Trophoblast cell (in vitro differentiated cells and primary cell): Measurements from ENCODE around the gene PUM2.
"Not testable (repeated sequence)": the region's sequence is repeated elsewhere in the genome, so short reads cannot be mapped to it uniquely, and the experiment has no call there.

Experiments
- DNase-seq, 2 donors: peaks; one replicate each; pipeline ENCODE4 v3.0.0-alpha.2; 2016
- H2AFZ ChIP-seq: 2 replicates; pipeline ENCODE4 v1.6.1; 2013; ENCODE audit warnings: low read length, moderate library complexity, mild to moderate bottlenecking; ENCODE audit not compliant: insufficient read depth, poor library complexity
- H2AK5ac ChIP-seq: 2 replicates; pipeline ENCODE4 v1.6.1; 2013; ENCODE audit warnings: mild to moderate bottlenecking, low read length
- H2BK120ac ChIP-seq: 2 replicates; pipeline ENCODE4 v1.6.1; 2013; ENCODE audit warnings: low read length, mild to moderate bottlenecking, moderate library complexity; ENCODE audit not compliant: insufficient read depth, poor library complexity
- H2BK12ac ChIP-seq: 2 replicates; pipeline ENCODE4 v1.6.1; 2013; ENCODE audit warnings: mild to moderate bottlenecking, low read length, moderate library complexity
- H2BK5ac ChIP-seq: 2 replicates; pipeline ENCODE4 v1.6.1; 2013; ENCODE audit warnings: low read length, low read depth, moderate library complexity, mild to moderate bottlenecking; ENCODE audit not compliant: poor library complexity
- H3K14ac ChIP-seq: 2 replicates; pipeline ENCODE4 v1.6.1; 2013; ENCODE audit warnings: mild to moderate bottlenecking, low read length
- H3K18ac ChIP-seq: 2 replicates; pipeline ENCODE4 v1.6.1; 2013; ENCODE audit warnings: mild to moderate bottlenecking, low read length
- H3K23ac ChIP-seq: 2 replicates; pipeline ENCODE4 v1.6.1; 2013; ENCODE audit warnings: low read length
- H3K27ac ChIP-seq: 2 replicates; pipeline ENCODE4 v1.5.1; 2013; ENCODE audit warnings: low read depth, mild to moderate bottlenecking, inconsistent platforms, low read length, moderate library complexity
- H3K27me3 ChIP-seq: 2 replicates; pipeline ENCODE4 v1.6.1; 2013; ENCODE audit warnings: inconsistent platforms, mild to moderate bottlenecking, low read length, moderate library complexity; ENCODE audit not compliant: insufficient read depth
- H3K36me3 ChIP-seq, 2 experiments: 1 replicate in 1 of 2; 2 replicates in 1 of 2; pipeline ENCODE4 v1.6.1; 2013; ENCODE audit warnings: low read length in 2 of 2, mild to moderate bottlenecking in 2 of 2, moderate library complexity in 1 of 2; ENCODE audit not compliant: insufficient read depth in 2 of 2, control insufficient read depth in 1 of 2
- H3K4ac ChIP-seq: 2 replicates; pipeline ENCODE4 v1.6.1; 2013; ENCODE audit warnings: low read depth, mild to moderate bottlenecking, low read length, moderate library complexity
- H3K4me1 ChIP-seq, 2 experiments: 1 replicate in 1 of 2; 2 replicates in 1 of 2; pipeline ENCODE4 v1.6.1; 2013; ENCODE audit warnings: low read length in 2 of 2, mild to moderate bottlenecking in 2 of 2, moderate library complexity in 1 of 2; ENCODE audit not compliant: insufficient read depth in 2 of 2, control insufficient read depth in 1 of 2
- H3K4me2 ChIP-seq: 2 replicates; pipeline ENCODE4 v1.6.1; 2013; ENCODE audit warnings: inconsistent platforms, mild to moderate bottlenecking, low read length, moderate library complexity
- H3K4me3 ChIP-seq: 2 replicates; pipeline ENCODE4 v1.5.1; 2013; ENCODE audit warnings: mild to moderate bottlenecking, low read depth, low read length, inconsistent platforms
- H3K79me1 ChIP-seq: one replicate; pipeline ENCODE4 v1.6.1; 2013; ENCODE audit warnings: low read length
- H3K79me2 ChIP-seq: 2 replicates; pipeline ENCODE4 v1.6.1; 2013; ENCODE audit warnings: low read length, mild to moderate bottlenecking; ENCODE audit not compliant: control insufficient read depth, insufficient read depth, poor library complexity
- H3K9ac ChIP-seq: 2 replicates; pipeline ENCODE4 v1.6.1; 2013; ENCODE audit warnings: mild to moderate bottlenecking, low read length
- H3K9me3 ChIP-seq: 2 replicates; pipeline ENCODE4 v1.6.1; 2013; ENCODE audit warnings: low read depth, mild to moderate bottlenecking, control low read depth, inconsistent platforms, low read length; ENCODE audit not compliant: insufficient read depth
- H4K12ac ChIP-seq: 2 replicates; pipeline ENCODE4 v1.6.1; 2013; ENCODE audit warnings: low read depth, mild to moderate bottlenecking, low read length, moderate library complexity
- H4K8ac ChIP-seq: 2 replicates; pipeline ENCODE4 v1.6.1; 2013; ENCODE audit warnings: low read depth, mild to moderate bottlenecking, low read length, moderate library complexity
- H4K91ac ChIP-seq: one replicate; pipeline ENCODE4 v1.6.1; 2013; ENCODE audit warnings: low read depth, mild to moderate bottlenecking, low read length, moderate library complexity
- WGBS: extraction: QIAGEN DNeasy Blood & Tissue Kit; methylation state at CpG from one replicate; pipeline ENCODE4 v1.1.7; 2013; ENCODE audit warnings: missing lambda C conversion rate; ENCODE audit not compliant: insufficient read length, insufficient coverage; ENCODE audit errors: extremely low coverage; 5-methylcytosine and 5-hydroxymethylcytosine counted together

Gene PUM2

GRCh38 chr2:20368706-20369105 is 18.1 kb upstream of the PUM2 start:
- Histone ChIP-seq H3K36me3 (peaks cover 0 to 3% of the 10 kb centered on the region in 2 experiments), H3K79me2 (no peaks in the 10 kb centered on the region), H2BK12ac (no peak overlapping the region), H3K79me1 (peaks cover 13% of the 10 kb centered on the region), H4K8ac (no peak overlapping the region), H3K9ac (no peak overlapping the region), H2BK120ac (peak overlapping the region; percentile 48), H3K4me1 (peaks cover 12 to 13% of the 10 kb centered on the region in 2 experiments), H3K18ac (no peak overlapping the region), H2BK5ac (no peak overlapping the region), H4K12ac (no peak overlapping the region), H3K27me3 (no peaks in the 10 kb centered on the region), H4K91ac (no peak overlapping the region), H3K14ac (no peak overlapping the region), H3K9me3 (peaks cover 5% of the 10 kb centered on the region), H3K4me2 (no peak overlapping the region), H3K4ac (no peak overlapping the region), H3K23ac (no peak overlapping the region), H3K4me3 (no peak overlapping the region), H2AK5ac (no peak overlapping the region), H2AFZ (no peak overlapping the region), H3K27ac (no peak overlapping the region)
- WGBS, result no CpG with 5 or more reads among the region's 3 CpGs
- DNase-seq, result no peak

GRCh38 chr2:20367929-20368328 is 17.3 kb upstream of the PUM2 start:
- H3K23ac ChIP-seq, H4K91ac ChIP-seq, H2BK5ac ChIP-seq, H3K18ac ChIP-seq, H4K8ac ChIP-seq, H4K12ac ChIP-seq, H3K4me2 ChIP-seq, H2AK5ac ChIP-seq, H2BK120ac ChIP-seq, H3K9me3 ChIP-seq, H3K27ac ChIP-seq, H3K14ac ChIP-seq, H3K4me3 ChIP-seq, H3K36me3 ChIP-seq, H2BK12ac ChIP-seq, DNase-seq, H3K27me3 ChIP-seq, H3K4ac ChIP-seq, H3K79me2 ChIP-seq, H3K9ac ChIP-seq, H2AFZ ChIP-seq: not testable (repeated sequence)
- WGBS, result no CpG with 5 or more reads among the region's 3 CpGs
- H3K79me1 ChIP-seq, result peaks cover 13% of the 10 kb centered on the region
- peaks cover 12 to 13% of the 10 kb centered on the region in 2 experiments for H3K4me1 ChIP-seq

- Histone ChIP-seq H3K79me1 (peaks cover 12% of the 10 kb centered on the region), H3K4ac (no peak overlapping the region), H3K27me3 (no peaks in the 10 kb centered on the region), H3K9me3 (peaks cover 5% of the 10 kb centered on the region), H3K14ac (peak overlapping the region; percentile 13), H2BK12ac (peak overlapping the region; percentile 75), H3K4me1 (peaks cover 12 to 13% of the 10 kb centered on the region in 2 experiments), H3K36me3 (peaks cover 0 to 3% of the 10 kb centered on the region in 2 experiments), H3K79me2 (no peaks in the 10 kb centered on the region), H3K23ac (no peak overlapping the region), H2BK120ac (peak overlapping the region; percentile 10), H3K4me3 (no peak overlapping the region), H4K91ac (peak overlapping the region; percentile 20), H2BK5ac (no peak overlapping the region), H3K18ac (no peak overlapping the region), H4K12ac (no peak overlapping the region), H2AFZ (no peak overlapping the region), H3K4me2 (peak overlapping the region; percentile 1), H4K8ac (no peak overlapping the region), H2AK5ac (peak overlapping the region; percentile 13), H3K9ac (no peak overlapping the region), H3K27ac (peak overlapping the region; percentile 59)
- no CpG with 5 or more reads among the region's 2 CpGs for WGBS
- peak; percentile 58 to 67 for DNase-seq
Observed at GRCh38 chr2:20366672-20367116, 16.1 kb upstream of the PUM2 start.

- H3K4me1 ChIP-seq, result peaks cover 12 to 13% of the 10 kb centered on the region in 2 experiments
- peak; percentile 44 to 86 for DNase-seq
- H3K27ac ChIP-seq, result no peak overlapping the region
- H2BK12ac ChIP-seq, result no peak overlapping the region
- no peak overlapping the region for H3K14ac ChIP-seq
- H3K4me3 ChIP-seq, result no peak overlapping the region
- no peak overlapping the region for H2AFZ ChIP-seq
- H3K4ac ChIP-seq, result no peak overlapping the region
- H3K9me3 ChIP-seq, result peaks cover 5% of the 10 kb centered on the region
- H3K36me3 ChIP-seq, result peaks cover 0 to 3% of the 10 kb centered on the region in 2 experiments
- WGBS, result no CpG with 5 or more reads among the region's 7 CpGs
- H2BK5ac ChIP-seq, result no peak overlapping the region
- H3K27me3 ChIP-seq, result no peaks in the 10 kb centered on the region
- H2AK5ac ChIP-seq, result no peak overlapping the region
- H3K79me1 ChIP-seq, result peaks cover 12% of the 10 kb centered on the region
- no peak overlapping the region for H4K12ac ChIP-seq
- H4K91ac ChIP-seq, result no peak overlapping the region
- H3K18ac ChIP-seq, result no peak overlapping the region
- no peak overlapping the region for H3K9ac ChIP-seq
- H2BK120ac ChIP-seq, result no peak overlapping the region
- H3K4me2 ChIP-seq, result no peak overlapping the region
- no peak overlapping the region for H4K8ac ChIP-seq
- no peaks in the 10 kb centered on the region for H3K79me2 ChIP-seq
- no peak overlapping the region for H3K23ac ChIP-seq
Observed at GRCh38 chr2:20365249-20365817, 14.7 kb upstream of the PUM2 start.
